WTC11 (cell line): ENCODE data around the gene CDH6. TPM values are rescaled to one million over a fixed set of nuclear protein-coding genes. Genes with fewer than 3 reads are reported as not detected.
A peak's percentile ranks its signal among the peaks of the same experiment; 100 is the strongest.

Source experiments
- ATAC-seq: fragments of 200-7000 bp; cut with Tn5 transposase; 2 replicates; pipeline ENCODE4 v1.10.0; 2021; ENCODE audit warnings: mild to moderate bottlenecking, moderate library complexity
- CTCF ChIA-PET: fragments of 300-600 bp; sonication (Branson Sonifier 250); formaldehyde crosslinking; loops from one replicate; lab custom pipeline; 2021; ENCODE audit warnings: antibody characterized with exemption; lab: Charles Lee
- POLR2A ChIA-PET: fragments of 350-600 bp; sonication (Branson Sonifier 250); formaldehyde crosslinking; loops from one replicate; lab custom pipeline; 2021; ENCODE audit warnings: antibody characterized with exemption; lab: Charles Lee
- DNase-seq: peaks from one replicate; pipeline ENCODE4 v3.0.0; 2021; ENCODE audit warnings: low spot score
- H3K27ac Mint-ChIP-seq: 2 replicates; pipeline ENCODE4 v1.8.0; 2021; ENCODE audit warnings: mixed read lengths
- H3K27me3 Mint-ChIP-seq: 2 replicates; pipeline ENCODE4 v1.8.0; 2021; ENCODE audit warnings: low read depth, mild to moderate bottlenecking, moderate library complexity, mixed read lengths
- H3K36me3 Mint-ChIP-seq: 2 replicates; pipeline ENCODE4 v1.8.0; 2021; ENCODE audit warnings: mixed read lengths
- H3K4me1 Mint-ChIP-seq: 2 replicates; pipeline ENCODE4 v1.8.0; 2022; ENCODE audit warnings: mixed read lengths
- H3K4me3 Mint-ChIP-seq: 2 replicates; pipeline ENCODE4 v1.8.0; 2021; ENCODE audit warnings: mild to moderate bottlenecking, moderate library complexity, mixed read lengths
- H3K9me3 Mint-ChIP-seq: 2 replicates; pipeline ENCODE4 v1.8.0; 2021; ENCODE audit warnings: mixed read lengths
- CREM ChIP-seq: sonication (generic); formaldehyde crosslinking; IDR thresholded peaks from 2 replicates; pipeline ENCODE4 v1.8.1; 2022; ENCODE audit warnings: mild to moderate bottlenecking, missing genetic modification reagents, moderate library complexity
- CTCF ChIP-seq: fragments of 200-600 bp; IDR thresholded peaks from 2 replicates; pipeline ENCODE4 v1.8.0; 2022; ENCODE audit warnings: antibody characterized with exemption
- E2F1 ChIP-seq: sonication (generic); formaldehyde crosslinking; IDR thresholded peaks from 2 replicates; pipeline ENCODE4 v1.8.0; 2022; ENCODE audit warnings: mild to moderate bottlenecking, missing genetic modification reagents
- GABPB1 ChIP-seq: sonication (generic); formaldehyde crosslinking; IDR thresholded peaks from 2 replicates; pipeline ENCODE4 v1.8.1; 2023; ENCODE audit warnings: mild to moderate bottlenecking, missing genetic modification reagents
- HMGA2 ChIP-seq: fragments of 250-450 bp; sonication (Bioruptor Pico); IDR thresholded peaks from 2 replicates; pipeline ENCODE4 v1.4.0; 2021; ENCODE audit warnings: mild to moderate bottlenecking, moderate library complexity
- HMGXB4 ChIP-seq: sonication (generic); formaldehyde crosslinking; IDR thresholded peaks from 2 replicates; pipeline ENCODE4 v1.8.1; 2023; ENCODE audit warnings: mild to moderate bottlenecking, moderate library complexity, missing genetic modification reagents
- IRF2 ChIP-seq: sonication (generic); formaldehyde crosslinking; IDR thresholded peaks from 2 replicates; pipeline ENCODE4 v1.8.0; 2022; ENCODE audit warnings: low read depth, missing genetic modification reagents, borderline replicate concordance
- NR3C1 ChIP-seq: sonication (generic); formaldehyde crosslinking; conservative IDR thresholded peaks from 2 replicates; pipeline ENCODE4 v1.8.1; 2023; ENCODE audit warnings: low read depth, mild to moderate bottlenecking, missing genetic modification reagents
- PRDM15 ChIP-seq: sonication (generic); formaldehyde crosslinking; IDR thresholded peaks from 2 replicates; pipeline ENCODE4 v1.8.0; 2022; ENCODE audit warnings: missing genetic modification reagents
- SMAD3 ChIP-seq: sonication (generic); formaldehyde crosslinking; IDR thresholded peaks from 2 replicates; pipeline ENCODE4 v1.8.0; 2022; ENCODE audit warnings: missing genetic modification reagents, mild to moderate bottlenecking, borderline replicate concordance
- SMAD4 ChIP-seq: sonication (generic); formaldehyde crosslinking; IDR thresholded peaks from 2 replicates; pipeline ENCODE4 v1.8.0; 2022; ENCODE audit warnings: mild to moderate bottlenecking, missing genetic modification reagents
- TCF7 ChIP-seq: sonication (generic); formaldehyde crosslinking; IDR thresholded peaks from 2 replicates; pipeline ENCODE4 v1.8.0; 2022; ENCODE audit warnings: mild to moderate bottlenecking, low read depth, missing genetic modification reagents, moderate library complexity
- ZBTB21 ChIP-seq: sonication (generic); formaldehyde crosslinking; IDR thresholded peaks from 2 replicates; pipeline ENCODE4 v1.8.1; 2023; ENCODE audit warnings: mild to moderate bottlenecking, missing genetic modification reagents, borderline replicate concordance
- ZNF121 ChIP-seq: sonication (generic); formaldehyde crosslinking; IDR thresholded peaks from 2 replicates; pipeline ENCODE4 v1.8.0; 2023; ENCODE audit warnings: missing genetic modification reagents
- ZNF416 ChIP-seq: fragments of 250-450 bp; sonication (Bioruptor Pico); IDR thresholded peaks from 2 replicates; pipeline ENCODE4 v1.9.0; 2021; ENCODE audit warnings: mild to moderate bottlenecking, inconsistent platforms
- total RNA-seq: library from RNA; stranded (reverse); gene quantifications from 3 replicates; pipeline ENCODE4 v1.2.3, GENCODE V29; 2021
- TF ChIP-seq, protein P1 (sequence below): sonication (generic); formaldehyde crosslinking; IDR thresholded peaks from 2 replicates; pipeline ENCODE4 v1.8.0; 2022; ENCODE audit warnings: mild to moderate bottlenecking, missing genetic modification reagents
- TF ChIP-seq, protein P2 (sequence below): sonication (generic); formaldehyde crosslinking; IDR thresholded peaks from 2 replicates; pipeline ENCODE4 v1.8.0; 2022; ENCODE audit warnings: mild to moderate bottlenecking, missing genetic modification reagents

Gene CDH6
- total RNA-seq, 1 experiment from 2014 or later, result 2.6 TPM

GRCh38 chr5:31185951-31186350 lies 7.5 kb upstream of the CDH6 start:
- no peaks in the 10 kb centered on the region for H3K9me3 Mint-ChIP-seq
- no peak overlapping the region for H3K4me3 Mint-ChIP-seq
- H3K27ac Mint-ChIP-seq, result no peak overlapping the region
- no peaks in the 10 kb centered on the region for H3K27me3 Mint-ChIP-seq
- H3K4me1 Mint-ChIP-seq, result no peaks in the 10 kb centered on the region
- H3K36me3 Mint-ChIP-seq, result no peaks in the 10 kb centered on the region
- no peak for ATAC-seq
- TF ChIP-seq CREM (CRISPR knock-in tag), result no peak
- TF ChIP-seq NR3C1 (CRISPR knock-in tag), result no peak
- TF ChIP-seq PRDM15, result no peak
- TF ChIP-seq, protein P1, sequence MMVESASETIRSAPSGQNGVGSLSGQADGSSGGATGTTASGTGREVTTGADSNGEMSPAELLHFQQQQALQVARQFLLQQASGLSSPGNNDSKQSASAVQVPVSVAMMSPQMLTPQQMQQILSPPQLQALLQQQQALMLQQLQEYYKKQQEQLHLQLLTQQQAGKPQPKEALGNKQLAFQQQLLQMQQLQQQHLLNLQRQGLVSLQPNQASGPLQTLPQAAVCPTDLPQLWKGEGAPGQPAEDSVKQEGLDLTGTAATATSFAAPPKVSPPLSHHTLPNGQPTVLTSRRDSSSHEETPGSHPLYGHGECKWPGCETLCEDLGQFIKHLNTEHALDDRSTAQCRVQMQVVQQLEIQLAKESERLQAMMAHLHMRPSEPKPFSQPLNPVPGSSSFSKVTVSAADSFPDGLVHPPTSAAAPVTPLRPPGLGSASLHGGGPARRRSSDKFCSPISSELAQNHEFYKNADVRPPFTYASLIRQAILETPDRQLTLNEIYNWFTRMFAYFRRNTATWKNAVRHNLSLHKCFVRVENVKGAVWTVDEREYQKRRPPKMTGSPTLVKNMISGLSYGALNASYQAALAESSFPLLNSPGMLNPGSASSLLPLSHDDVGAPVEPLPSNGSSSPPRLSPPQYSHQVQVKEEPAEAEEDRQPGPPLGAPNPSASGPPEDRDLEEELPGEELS (CRISPR knock-in tag), result no peak
- TF ChIP-seq TCF7 (CRISPR knock-in tag), result no peak
- TF ChIP-seq ZNF121, result no peak
- TF ChIP-seq HMGXB4, result no peak
- TF ChIP-seq E2F1 (CRISPR knock-in tag), result no peak
- no peak for TF ChIP-seq ZNF416 (CRISPR knock-in tag)
- TF ChIP-seq GABPB1 (CRISPR knock-in tag), result no peak
- TF ChIP-seq SMAD3 (CRISPR knock-in tag), result no peak
- no peak for TF ChIP-seq HMGA2
- no peak for TF ChIP-seq ZBTB21 (CRISPR knock-in tag)
- ChIA-PET CTCF (interaction anchor here (0.7 to 1.8 kb wide), 18 partner anchors 13 to 377 kb away, joined by 3 to 9 read pairs (median 4); no protein-coding TSS in a partner anchor), POLR2A (interaction anchor here (0.8 kb wide), 1 partner anchor 32 kb away, joined by 3 read pairs; no protein-coding TSS in a partner anchor)
- DNase-seq, result no peak

GRCh38 chr5:31186672-31187267 lies 6.7 kb upstream of the CDH6 start:
- no peaks in the 10 kb centered on the region for H3K9me3 Mint-ChIP-seq
- no peak overlapping the region for H3K4me3 Mint-ChIP-seq
- POLR2A ChIA-PET, result interaction anchor here (0.5 to 0.8 kb wide), 2 partner anchors 33 to 493 kb away, joined by 3 read pairs; no protein-coding TSS in a partner anchor
- CTCF ChIA-PET, result interaction anchor here (0.6 to 1.9 kb wide), 29 partner anchors 13 to 1992 kb away, joined by 3 to 9 read pairs (median 3); no protein-coding TSS in a partner anchor
- no peaks in the 10 kb centered on the region for H3K36me3 Mint-ChIP-seq
- no peak for ATAC-seq
- DNase-seq, result no peak
- TF ChIP-seq, protein P2, sequence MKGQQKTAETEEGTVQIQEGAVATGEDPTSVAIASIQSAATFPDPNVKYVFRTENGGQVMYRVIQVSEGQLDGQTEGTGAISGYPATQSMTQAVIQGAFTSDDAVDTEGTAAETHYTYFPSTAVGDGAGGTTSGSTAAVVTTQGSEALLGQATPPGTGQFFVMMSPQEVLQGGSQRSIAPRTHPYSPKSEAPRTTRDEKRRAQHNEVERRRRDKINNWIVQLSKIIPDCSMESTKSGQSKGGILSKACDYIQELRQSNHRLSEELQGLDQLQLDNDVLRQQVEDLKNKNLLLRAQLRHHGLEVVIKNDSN (CRISPR knock-in tag), result no peak
- TF ChIP-seq IRF2 (no peak), SMAD4 (CRISPR knock-in tag) (no peak), CTCF (peak; percentile 82)
- TF ChIP-seq, all 79 proteins: peak for 1
- H3K27ac Mint-ChIP-seq, result no peak overlapping the region
- H3K27me3 Mint-ChIP-seq, result peaks cover 4% of the 10 kb centered on the region
- no peaks in the 10 kb centered on the region for H3K4me1 Mint-ChIP-seq
